GM21723 (cell line): Measurements from ENCODE around the gene NRDE2.
"Not testable (repeated sequence)": the region's sequence is repeated elsewhere in the genome, so short reads cannot be mapped to it uniquely, and the experiment has no call there.

Source experiments
- ATAC-seq: cut with Tn5 transposase; IDR thresholded peaks from one replicate; pipeline ENCODE4 v1.9.1; 2021; ENCODE audit warnings: mild to moderate bottlenecking, moderate library complexity; ENCODE audit not compliant: unreplicated experiment

NRDE2 gene

GRCh38 chr14:90344331-90345238 lies 12.8 kb upstream of the NRDE2 start:
- ATAC-seq: no peak

GRCh38 chr14:90342327-90342726 lies 10.6 kb upstream of the NRDE2 start:
- no peak for ATAC-seq

GRCh38 chr14:90341784-90342183 lies 10.0 kb upstream of the NRDE2 start:
- no peak for ATAC-seq

GRCh38 chr14:90341232-90341631 lies 9.5 kb upstream of the NRDE2 start:
- ATAC-seq: not testable (repeated sequence)

GRCh38 chr14:90336985-90337384 lies 5.2 kb upstream of the NRDE2 start:
- no peak for ATAC-seq

GRCh38 chr14:90336401-90336800 lies 4.7 kb upstream of the NRDE2 start:
- no peak for ATAC-seq

- peak; percentile 3 for ATAC-seq
Measured at GRCh38 chr14:90332271-90332584, 487 bp upstream of the NRDE2 start.

- ATAC-seq: no peak
Measured at GRCh38 chr14:90330203-90331196, 1.2 kb downstream of the NRDE2 start.

GRCh38 chr14:90321891-90322290 lies 9.8 kb downstream of the NRDE2 start:
- ATAC-seq: no peak

- no peak for ATAC-seq
Measured at GRCh38 chr14:90319634-90320541, 11.9 kb downstream of the NRDE2 start.

GRCh38 chr14:90319173-90319572 lies 12.6 kb downstream of the NRDE2 start:
- no peak for ATAC-seq

- no peak for ATAC-seq
Measured at GRCh38 chr14:90318016-90318415, 13.7 kb downstream of the NRDE2 start.

- no peak for ATAC-seq
Measured at GRCh38 chr14:90317286-90317685, 14.5 kb downstream of the NRDE2 start.

- no peak for ATAC-seq
Measured at GRCh38 chr14:90308561-90308960, 23.2 kb downstream of the NRDE2 start.

GRCh38 chr14:90305176-90305601 lies 26.6 kb downstream of the NRDE2 start:
- ATAC-seq: no peak

GRCh38 chr14:90304502-90304901 lies 27.2 kb downstream of the NRDE2 start:
- no peak for ATAC-seq

- ATAC-seq: no peak
Measured at GRCh38 chr14:90303473-90303872, 28.3 kb downstream of the NRDE2 start.

- ATAC-seq: no peak
Measured at GRCh38 chr14:90302529-90303303, 29.0 kb downstream of the NRDE2 start.

- ATAC-seq: no peak
Measured at GRCh38 chr14:90301668-90302090, 30.1 kb downstream of the NRDE2 start.

- ATAC-seq: no peak
Measured at GRCh38 chr14:90301122-90301521, 30.6 kb downstream of the NRDE2 start.
